K562 (cell line): Measurements from ENCODE around the gene CDHR2. TPM values are rescaled to one million over a fixed set of nuclear protein-coding genes. Genes with fewer than 3 reads are reported as not detected.

Experiments used
- MYNN ChIP-seq, 2 experiments: sonication (generic); formaldehyde crosslinking in 1 of 2; IDR thresholded peaks; 2 replicates each; pipeline versions ENCODE4 v1.5.0 to v1.6.1; 2016 to 2020; ENCODE audit warnings: antibody characterized with exemption in 1 of 2, missing genetic modification reagents in 1 of 2
- TEAD2 ChIP-seq: fragments of 450-650 bp; IDR thresholded peaks from 2 replicates; pipeline ENCODE4 v1.6.1; 2016; ENCODE audit warnings: missing genetic modification characterization, control low read depth, missing compliant biosample characterization
- XRCC4 ChIP-seq: IDR thresholded peaks from one replicate; pipeline ENCODE4 v1.6.1; 2011; ENCODE audit not compliant: insufficient read depth, insufficient read length; ENCODE audit errors: extremely low read depth
- ZNF431 ChIP-seq: sonication (generic); formaldehyde crosslinking; IDR thresholded peaks from 2 replicates; pipeline ENCODE4 v1.8.0; 2022; ENCODE audit warnings: mild to moderate bottlenecking, missing genetic modification reagents
- ZNF449 ChIP-seq: fragments of 250-450 bp; sonication (Bioruptor Pico); IDR thresholded peaks from 2 replicates; pipeline ENCODE4 v1.8.0; 2022; ENCODE audit warnings: moderate library complexity, mild to moderate bottlenecking, inconsistent platforms
- polyA plus RNA-seq, 8 experiments: library from polyadenylated mRNA; depleted of rRNA in 4 of 8; stranded (reverse) in 5 of 8; unstranded in 3 of 8; fragments of >200 nt; fragmentation: Nextera tagmentation in 2 of 8; fragmentation: Illumina TruSeq in 1 of 8; extraction: Ambion mirVana in 2 of 8; extraction: Trizol in 1 of 8; gene quantifications; 2 replicates each; pipeline versions ENCODE4 v1.2.1 to v1.2.3, GENCODE V29; 2011 to 2014; ENCODE audit warnings: inconsistent platforms in 1 of 8, missing spikeins in 1 of 8
- total RNA-seq, 7 experiments: library from RNA; depleted of rRNA in 6 of 7; stranded (reverse); fragments of >200 nt in 6 of 7; fragmentation: Illumina TruSeq in 2 of 7; extraction: Trizol in 2 of 7; gene quantifications; 2 replicates each; pipeline versions ENCODE4 v1.2.1 to v1.2.3, GENCODE V29; 2011 to 2021; ENCODE audit warnings: low replicate concordance in 1 of 7
- TF ChIP-seq, protein P1 (sequence below): fragments of 450-650 bp; IDR thresholded peaks from 2 replicates; pipeline ENCODE4 v1.6.1; 2016; ENCODE audit warnings: mild to moderate bottlenecking, moderate library complexity
- TF ChIP-seq, protein P2 (sequence below): fragments of 450-650 bp; formaldehyde crosslinking; IDR thresholded peaks from 2 replicates; pipeline ENCODE4 v1.4.0; 2020; ENCODE audit warnings: mild to moderate bottlenecking, mixed read lengths
- TF ChIP-seq, protein P3 (sequence below): sonication (generic); formaldehyde crosslinking; IDR thresholded peaks from 2 replicates; pipeline ENCODE4 v1.9.0; 2022; ENCODE audit warnings: mild to moderate bottlenecking, missing genetic modification reagents
- TF ChIP-seq, protein P4 (sequence below): fragments of 250-450 bp; sonication (Bioruptor Pico); IDR thresholded peaks from 2 replicates; pipeline ENCODE4 v1.4.0; 2020; ENCODE audit warnings: mild to moderate bottlenecking, moderate library complexity

CDHR2 gene
- total and polyA plus RNA-seq, 9 of the 15 experiments (the other 6 are each of a cell fraction or from before 2014, with no cell fraction given), result 0.01 to 0.62 (median 0.09) TPM; not detected in 2

DNA sequence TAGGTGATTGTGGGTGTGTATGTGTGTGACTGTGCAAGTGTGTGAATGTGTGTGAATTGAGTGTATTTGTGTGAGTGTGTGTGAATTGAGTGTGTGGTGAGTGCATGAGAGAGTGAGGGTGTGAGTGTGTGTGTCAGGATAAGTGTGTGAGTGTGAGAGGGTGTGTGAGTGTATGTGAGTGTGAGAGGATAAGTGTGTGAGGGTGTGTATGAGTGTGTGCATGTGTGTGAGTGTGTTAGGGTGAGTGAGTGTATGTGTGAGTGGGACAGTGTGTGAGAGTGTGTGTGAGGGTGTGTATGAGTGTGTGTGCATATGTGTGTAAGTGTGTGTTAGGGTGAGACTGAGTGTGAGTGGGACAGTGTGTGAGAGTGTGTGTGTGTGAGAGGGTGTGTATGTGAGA lies 39.2 kb downstream of the CDHR2 start (continued):
- TF ChIP-seq, protein P1, sequence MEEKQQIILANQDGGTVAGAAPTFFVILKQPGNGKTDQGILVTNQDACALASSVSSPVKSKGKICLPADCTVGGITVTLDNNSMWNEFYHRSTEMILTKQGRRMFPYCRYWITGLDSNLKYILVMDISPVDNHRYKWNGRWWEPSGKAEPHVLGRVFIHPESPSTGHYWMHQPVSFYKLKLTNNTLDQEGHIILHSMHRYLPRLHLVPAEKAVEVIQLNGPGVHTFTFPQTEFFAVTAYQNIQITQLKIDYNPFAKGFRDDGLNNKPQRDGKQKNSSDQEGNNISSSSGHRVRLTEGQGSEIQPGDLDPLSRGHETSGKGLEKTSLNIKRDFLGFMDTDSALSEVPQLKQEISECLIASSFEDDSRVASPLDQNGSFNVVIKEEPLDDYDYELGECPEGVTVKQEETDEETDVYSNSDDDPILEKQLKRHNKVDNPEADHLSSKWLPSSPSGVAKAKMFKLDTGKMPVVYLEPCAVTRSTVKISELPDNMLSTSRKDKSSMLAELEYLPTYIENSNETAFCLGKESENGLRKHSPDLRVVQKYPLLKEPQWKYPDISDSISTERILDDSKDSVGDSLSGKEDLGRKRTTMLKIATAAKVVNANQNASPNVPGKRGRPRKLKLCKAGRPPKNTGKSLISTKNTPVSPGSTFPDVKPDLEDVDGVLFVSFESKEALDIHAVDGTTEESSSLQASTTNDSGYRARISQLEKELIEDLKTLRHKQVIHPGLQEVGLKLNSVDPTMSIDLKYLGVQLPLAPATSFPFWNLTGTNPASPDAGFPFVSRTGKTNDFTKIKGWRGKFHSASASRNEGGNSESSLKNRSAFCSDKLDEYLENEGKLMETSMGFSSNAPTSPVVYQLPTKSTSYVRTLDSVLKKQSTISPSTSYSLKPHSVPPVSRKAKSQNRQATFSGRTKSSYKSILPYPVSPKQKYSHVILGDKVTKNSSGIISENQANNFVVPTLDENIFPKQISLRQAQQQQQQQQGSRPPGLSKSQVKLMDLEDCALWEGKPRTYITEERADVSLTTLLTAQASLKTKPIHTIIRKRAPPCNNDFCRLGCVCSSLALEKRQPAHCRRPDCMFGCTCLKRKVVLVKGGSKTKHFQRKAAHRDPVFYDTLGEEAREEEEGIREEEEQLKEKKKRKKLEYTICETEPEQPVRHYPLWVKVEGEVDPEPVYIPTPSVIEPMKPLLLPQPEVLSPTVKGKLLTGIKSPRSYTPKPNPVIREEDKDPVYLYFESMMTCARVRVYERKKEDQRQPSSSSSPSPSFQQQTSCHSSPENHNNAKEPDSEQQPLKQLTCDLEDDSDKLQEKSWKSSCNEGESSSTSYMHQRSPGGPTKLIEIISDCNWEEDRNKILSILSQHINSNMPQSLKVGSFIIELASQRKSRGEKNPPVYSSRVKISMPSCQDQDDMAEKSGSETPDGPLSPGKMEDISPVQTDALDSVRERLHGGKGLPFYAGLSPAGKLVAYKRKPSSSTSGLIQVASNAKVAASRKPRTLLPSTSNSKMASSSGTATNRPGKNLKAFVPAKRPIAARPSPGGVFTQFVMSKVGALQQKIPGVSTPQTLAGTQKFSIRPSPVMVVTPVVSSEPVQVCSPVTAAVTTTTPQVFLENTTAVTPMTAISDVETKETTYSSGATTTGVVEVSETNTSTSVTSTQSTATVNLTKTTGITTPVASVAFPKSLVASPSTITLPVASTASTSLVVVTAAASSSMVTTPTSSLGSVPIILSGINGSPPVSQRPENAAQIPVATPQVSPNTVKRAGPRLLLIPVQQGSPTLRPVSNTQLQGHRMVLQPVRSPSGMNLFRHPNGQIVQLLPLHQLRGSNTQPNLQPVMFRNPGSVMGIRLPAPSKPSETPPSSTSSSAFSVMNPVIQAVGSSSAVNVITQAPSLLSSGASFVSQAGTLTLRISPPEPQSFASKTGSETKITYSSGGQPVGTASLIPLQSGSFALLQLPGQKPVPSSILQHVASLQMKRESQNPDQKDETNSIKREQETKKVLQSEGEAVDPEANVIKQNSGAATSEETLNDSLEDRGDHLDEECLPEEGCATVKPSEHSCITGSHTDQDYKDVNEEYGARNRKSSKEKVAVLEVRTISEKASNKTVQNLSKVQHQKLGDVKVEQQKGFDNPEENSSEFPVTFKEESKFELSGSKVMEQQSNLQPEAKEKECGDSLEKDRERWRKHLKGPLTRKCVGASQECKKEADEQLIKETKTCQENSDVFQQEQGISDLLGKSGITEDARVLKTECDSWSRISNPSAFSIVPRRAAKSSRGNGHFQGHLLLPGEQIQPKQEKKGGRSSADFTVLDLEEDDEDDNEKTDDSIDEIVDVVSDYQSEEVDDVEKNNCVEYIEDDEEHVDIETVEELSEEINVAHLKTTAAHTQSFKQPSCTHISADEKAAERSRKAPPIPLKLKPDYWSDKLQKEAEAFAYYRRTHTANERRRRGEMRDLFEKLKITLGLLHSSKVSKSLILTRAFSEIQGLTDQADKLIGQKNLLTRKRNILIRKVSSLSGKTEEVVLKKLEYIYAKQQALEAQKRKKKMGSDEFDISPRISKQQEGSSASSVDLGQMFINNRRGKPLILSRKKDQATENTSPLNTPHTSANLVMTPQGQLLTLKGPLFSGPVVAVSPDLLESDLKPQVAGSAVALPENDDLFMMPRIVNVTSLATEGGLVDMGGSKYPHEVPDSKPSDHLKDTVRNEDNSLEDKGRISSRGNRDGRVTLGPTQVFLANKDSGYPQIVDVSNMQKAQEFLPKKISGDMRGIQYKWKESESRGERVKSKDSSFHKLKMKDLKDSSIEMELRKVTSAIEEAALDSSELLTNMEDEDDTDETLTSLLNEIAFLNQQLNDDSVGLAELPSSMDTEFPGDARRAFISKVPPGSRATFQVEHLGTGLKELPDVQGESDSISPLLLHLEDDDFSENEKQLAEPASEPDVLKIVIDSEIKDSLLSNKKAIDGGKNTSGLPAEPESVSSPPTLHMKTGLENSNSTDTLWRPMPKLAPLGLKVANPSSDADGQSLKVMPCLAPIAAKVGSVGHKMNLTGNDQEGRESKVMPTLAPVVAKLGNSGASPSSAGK, result no peak
- TF ChIP-seq, protein P2, sequence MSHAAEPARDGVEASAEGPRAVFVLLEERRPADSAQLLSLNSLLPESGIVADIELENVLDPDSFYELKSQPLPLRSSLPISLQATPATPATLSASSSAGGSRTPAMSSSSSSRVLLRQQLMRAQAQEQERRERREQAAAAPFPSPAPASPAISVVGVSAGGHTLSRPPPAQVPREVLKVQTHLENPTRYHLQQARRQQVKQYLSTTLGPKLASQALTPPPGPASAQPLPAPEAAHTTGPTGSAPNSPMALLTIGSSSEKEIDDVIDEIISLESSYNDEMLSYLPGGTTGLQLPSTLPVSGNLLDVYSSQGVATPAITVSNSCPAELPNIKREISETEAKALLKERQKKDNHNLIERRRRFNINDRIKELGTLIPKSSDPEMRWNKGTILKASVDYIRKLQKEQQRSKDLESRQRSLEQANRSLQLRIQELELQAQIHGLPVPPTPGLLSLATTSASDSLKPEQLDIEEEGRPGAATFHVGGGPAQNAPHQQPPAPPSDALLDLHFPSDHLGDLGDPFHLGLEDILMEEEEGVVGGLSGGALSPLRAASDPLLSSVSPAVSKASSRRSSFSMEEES (CRISPR knock-in tag), result no peak
- TF ChIP-seq ZNF449 (no peak), MYNN (IDR thresholded peaks at IDR 0.05) (peak; percentile 81), MYNN (CRISPR knock-in tag; IDR thresholded peaks at IDR 0.05) (no peak), TEAD2 (no peak), ZNF431 (no peak), XRCC4 (no peak)
- TF ChIP-seq, protein P3, sequence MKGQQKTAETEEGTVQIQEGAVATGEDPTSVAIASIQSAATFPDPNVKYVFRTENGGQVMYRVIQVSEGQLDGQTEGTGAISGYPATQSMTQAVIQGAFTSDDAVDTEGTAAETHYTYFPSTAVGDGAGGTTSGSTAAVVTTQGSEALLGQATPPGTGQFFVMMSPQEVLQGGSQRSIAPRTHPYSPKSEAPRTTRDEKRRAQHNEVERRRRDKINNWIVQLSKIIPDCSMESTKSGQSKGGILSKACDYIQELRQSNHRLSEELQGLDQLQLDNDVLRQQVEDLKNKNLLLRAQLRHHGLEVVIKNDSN (CRISPR knock-in tag), result 0 out of 2 replicates have a peak, but pooled peaks have one; percentile 10
- TF ChIP-seq, protein P4, sequence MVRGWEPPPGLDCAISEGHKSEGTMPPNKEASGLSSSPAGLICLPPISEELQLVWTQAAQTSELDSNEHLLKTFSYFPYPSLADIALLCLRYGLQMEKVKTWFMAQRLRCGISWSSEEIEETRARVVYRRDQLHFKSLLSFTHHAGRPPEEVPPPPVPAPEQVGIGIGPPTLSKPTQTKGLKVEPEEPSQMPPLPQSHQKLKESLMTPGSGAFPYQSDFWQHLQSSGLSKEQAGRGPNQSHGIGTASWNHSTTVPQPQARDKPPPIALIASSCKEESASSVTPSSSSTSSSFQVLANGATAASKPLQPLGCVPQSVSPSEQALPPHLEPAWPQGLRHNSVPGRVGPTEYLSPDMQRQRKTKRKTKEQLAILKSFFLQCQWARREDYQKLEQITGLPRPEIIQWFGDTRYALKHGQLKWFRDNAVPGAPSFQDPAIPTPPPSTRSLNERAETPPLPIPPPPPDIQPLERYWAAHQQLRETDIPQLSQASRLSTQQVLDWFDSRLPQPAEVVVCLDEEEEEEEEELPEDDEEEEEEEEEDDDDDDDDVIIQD, result no peak
